CD4-positive, alpha-beta T cell (primary cell): ENCODE measurements around the gene C1QA. TPM values are rescaled to one million over a fixed set of nuclear protein-coding genes. Genes with fewer than 3 reads are reported as not detected.

ENCODE experiments used
- ATAC-seq: fragments of 200-7000 bp; cut with Tn5 transposase; one replicate; pipeline ENCODE4 v1.10.0; 2022; ENCODE audit warnings: mild to moderate bottlenecking; ENCODE audit not compliant: poor library complexity
- CTCF ChIA-PET: fragments of 350-600 bp; sonication (Branson Sonifier 250); formaldehyde crosslinking; loops from one replicate; lab custom pipeline; 2021; ENCODE audit warnings: antibody characterized with exemption, inconsistent platforms; lab: Charles Lee
- POLR2A ChIA-PET: fragments of 350-600 bp; sonication (Branson Sonifier 250); formaldehyde crosslinking; loops from one replicate; lab custom pipeline; 2021; ENCODE audit warnings: antibody characterized with exemption, inconsistent platforms; lab: Charles Lee
- DNase-seq, 14 experiments: peaks; one replicate each; pipeline ENCODE4 v3.0.0-alpha.2; 2013 to 2020; ENCODE audit warnings: mixed read lengths in 2 of 14
- H3K27ac ChIP-seq, 2 donors: one replicate each; pipeline versions ENCODE4 v1.5.1 to v1.7.0; 2013; ENCODE audit warnings: low read length in 2 of 2, low read depth in 1 of 2, mild to moderate bottlenecking in 1 of 2
- H3K27me3 ChIP-seq, 2 experiments: 1 replicate in 1 of 2; 2 replicates in 1 of 2; pipeline versions ENCODE4 v1.6.1 to v1.7.0; 2013; ENCODE audit warnings: low read length in 2 of 2, control low read depth in 1 of 2, mild to moderate bottlenecking in 1 of 2, moderate library complexity in 1 of 2; ENCODE audit not compliant: insufficient read depth in 2 of 2, control insufficient read depth in 1 of 2
- H3K36me3 ChIP-seq: one replicate; pipeline ENCODE4 v1.6.1; 2013; ENCODE audit warnings: low read length, control low read depth; ENCODE audit not compliant: insufficient read depth
- H3K4me1 ChIP-seq: one replicate; pipeline ENCODE4 v1.6.1; 2013; ENCODE audit warnings: low read length, control low read depth; ENCODE audit not compliant: insufficient read depth
- H3K4me3 ChIP-seq: one replicate; pipeline ENCODE4 v1.5.1; 2013; ENCODE audit warnings: mild to moderate bottlenecking, low read length, moderate library complexity
- H3K9me3 ChIP-seq, 2 experiments: 1 replicate in 1 of 2; 2 replicates in 1 of 2; pipeline versions ENCODE4 v1.6.1 to v1.7.0; 2013; ENCODE audit warnings: low read length in 2 of 2, mild to moderate bottlenecking in 2 of 2, control low read depth in 1 of 2, moderate library complexity in 1 of 2; ENCODE audit not compliant: control insufficient read depth in 1 of 2, insufficient read depth in 1 of 2
- H3K27ac Mint-ChIP-seq: one replicate; pipeline ENCODE4 v1.8.0; 2020; ENCODE audit warnings: mixed read lengths
- H3K27me3 Mint-ChIP-seq: one replicate; pipeline ENCODE4 v1.8.0; 2021; ENCODE audit warnings: mixed read lengths
- H3K36me3 Mint-ChIP-seq: one replicate; pipeline ENCODE4 v1.8.0; 2021; ENCODE audit warnings: low read depth, mixed read lengths
- H3K4me1 Mint-ChIP-seq: one replicate; pipeline ENCODE4 v1.8.0; 2021; ENCODE audit warnings: low read depth, mixed read lengths
- H3K4me3 Mint-ChIP-seq: one replicate; pipeline ENCODE4 v1.8.0; 2020; ENCODE audit warnings: mild to moderate bottlenecking, mixed read lengths
- H3K9me3 Mint-ChIP-seq: one replicate; pipeline ENCODE4 v1.8.0; 2020; ENCODE audit warnings: mixed read lengths
- CTCF ChIP-seq: fragments of 200-600 bp; IDR thresholded peaks from one replicate; pipeline ENCODE4 v1.8.0; 2022; ENCODE audit warnings: antibody characterized with exemption, mild to moderate bottlenecking
- intact Hi-C, 2 experiments: fragments of 100-400 bp; cut with DNase I in 1 of 2; cut with micrococcal nuclease in 1 of 2; formaldehyde crosslinking; loops; one replicate each; pipeline versions ENCODE4 v1.15.1 to v1.9.0; 2023 to 2025; cut with DNase I, micrococcal nuclease
- total RNA-seq, 174 experiments: library from RNA in 2 of 174; stranded (reverse) in 2 of 174; gene quantifications; one replicate each; pipeline ENCODE4 v1.2.3 and lab custom pipeline; 2021 to 2026

The C1QA gene
- total RNA-seq, 2 experiments from 2014 or later: not detected

- no peak overlapping the region for H3K4me3 ChIP-seq
- H3K27me3 ChIP-seq: peaks cover 17 to 28% of the 10 kb centered on the region in 2 experiments
- no peaks in the 10 kb centered on the region for H3K4me1 ChIP-seq
- H3K27me3 Mint-ChIP-seq: peaks cover 90% of the 10 kb centered on the region
- POLR2A ChIA-PET: no interaction called here
- no peaks in the 10 kb centered on the region for H3K4me1 Mint-ChIP-seq
- ATAC-seq (no peak), DNase-seq (no peak)
- H3K27ac ChIP-seq: no peak overlapping the region
- intact Hi-C loops: no loop called here
- no peaks in the 10 kb centered on the region for H3K36me3 Mint-ChIP-seq
- TF ChIP-seq CTCF: no peak
- no peak overlapping the region for H3K27ac Mint-ChIP-seq
- no peaks in the 10 kb centered on the region for H3K36me3 ChIP-seq
- H3K9me3 Mint-ChIP-seq: no peaks in the 10 kb centered on the region
- peaks cover 0 to 5% of the 10 kb centered on the region in 2 experiments for H3K9me3 ChIP-seq
- no peak overlapping the region for H3K4me3 Mint-ChIP-seq
- CTCF ChIA-PET: no interaction called here
These were observed 27.1 kb upstream of the C1QA start for GRCh38 chr1:22609291-22609690.

- no peak overlapping the region for H3K4me3 ChIP-seq
- POLR2A ChIA-PET: no interaction called here
- Mint-ChIP-seq H3K4me1 (no peaks in the 10 kb centered on the region), H3K27ac (no peak overlapping the region), H3K4me3 (no peak overlapping the region), H3K9me3 (no peaks in the 10 kb centered on the region), H3K27me3 (peaks cover 75% of the 10 kb centered on the region), H3K36me3 (no peaks in the 10 kb centered on the region)
- no peak overlapping the region for H3K27ac ChIP-seq
- no peak for TF ChIP-seq CTCF
- CTCF ChIA-PET: no interaction called here
- H3K36me3 ChIP-seq: no peaks in the 10 kb centered on the region
- intact Hi-C loops: no loop called here
- ATAC-seq: no peak
- no peaks in the 10 kb centered on the region for H3K4me1 ChIP-seq
- DNase-seq: peak in 3 of 14 experiments; percentile 9 to 15 (median 10)
- peaks cover 14 to 36% of the 10 kb centered on the region in 2 experiments for H3K27me3 ChIP-seq
- peaks cover 0 to 5% of the 10 kb centered on the region in 2 experiments for H3K9me3 ChIP-seq
These were observed 24.9 kb upstream of the C1QA start for GRCh38 chr1:22611530-22611947.

- DNase-seq (no peak), ATAC-seq (no peak)
- peaks cover 20 to 31% of the 10 kb centered on the region in 2 experiments for H3K27me3 ChIP-seq
- no peaks in the 10 kb centered on the region for H3K4me1 ChIP-seq
- ChIA-PET CTCF (no interaction called here), POLR2A (no interaction called here)
- H3K9me3 ChIP-seq: peaks cover 0 to 5% of the 10 kb centered on the region in 2 experiments
- H3K4me1 Mint-ChIP-seq: no peaks in the 10 kb centered on the region
- TF ChIP-seq CTCF: no peak
- H3K36me3 Mint-ChIP-seq: no peaks in the 10 kb centered on the region
- peaks cover 65% of the 10 kb centered on the region for H3K27me3 Mint-ChIP-seq
- H3K36me3 ChIP-seq: no peaks in the 10 kb centered on the region
- H3K9me3 Mint-ChIP-seq: no peaks in the 10 kb centered on the region
- no peak overlapping the region for H3K4me3 Mint-ChIP-seq
- H3K27ac Mint-ChIP-seq: no peak overlapping the region
- intact Hi-C loops: no loop called here
- H3K4me3 ChIP-seq: no peak overlapping the region
- no peak overlapping the region for H3K27ac ChIP-seq
These were observed 23.5 kb upstream of the C1QA start for GRCh38 chr1:22612671-22613571.
